NB4 (cell line): ENCODE results near the gene NBEA.
A peak's percentile ranks its signal among the peaks of the same experiment; 100 is the strongest.

Experiments used
- DNase-seq: peaks from one replicate; pipeline ENCODE4 v3.0.0; 2010; ENCODE audit warnings: low read depth
- H3K4me3 ChIP-seq: one replicate; pipeline ENCODE4 v1.5.1; 2011; ENCODE audit warnings: mild to moderate bottlenecking, low read depth, low read length, moderate library complexity
- MYC ChIP-seq: IDR thresholded peaks from 2 replicates; pipeline ENCODE4 v1.6.1; 2011; ENCODE audit warnings: low read depth, low read length
- POLR2A ChIP-seq: IDR thresholded peaks from 2 replicates; pipeline ENCODE4 v1.6.1; 2011; ENCODE audit warnings: mild to moderate bottlenecking; ENCODE audit not compliant: insufficient read length; ENCODE audit errors: extremely low read depth
- TF ChIP-seq, protein P1 (sequence below): IDR thresholded peaks from one replicate; pipeline ENCODE4 v1.5.1; 2012; ENCODE audit warnings: low read depth, low read length
- TF ChIP-seq, protein P2 (sequence below): IDR thresholded peaks from 2 replicates; pipeline ENCODE4 v1.6.1; 2011; ENCODE audit warnings: low read depth, low read length

NBEA gene

DNA sequence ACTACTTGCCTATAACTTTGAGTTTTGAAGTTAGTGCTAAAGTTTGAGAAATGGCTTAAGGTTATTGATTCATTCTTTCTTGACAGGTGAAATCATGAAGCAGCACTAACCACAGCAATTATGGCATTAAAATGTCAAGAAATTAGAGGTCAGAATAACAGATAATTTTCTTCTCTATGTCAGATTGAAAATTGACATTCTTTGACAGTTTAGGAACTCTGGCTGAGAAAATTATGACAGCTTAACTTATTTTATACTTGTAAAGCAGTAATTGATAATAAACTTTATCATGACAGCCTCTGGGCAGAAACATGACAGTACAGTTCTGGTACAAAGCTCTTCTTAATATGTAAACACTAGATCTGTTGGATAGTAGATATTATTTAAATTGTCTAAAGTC lies 689.6 kb downstream of the NBEA start:
- no peak for DNase-seq
- TF ChIP-seq, protein P1, sequence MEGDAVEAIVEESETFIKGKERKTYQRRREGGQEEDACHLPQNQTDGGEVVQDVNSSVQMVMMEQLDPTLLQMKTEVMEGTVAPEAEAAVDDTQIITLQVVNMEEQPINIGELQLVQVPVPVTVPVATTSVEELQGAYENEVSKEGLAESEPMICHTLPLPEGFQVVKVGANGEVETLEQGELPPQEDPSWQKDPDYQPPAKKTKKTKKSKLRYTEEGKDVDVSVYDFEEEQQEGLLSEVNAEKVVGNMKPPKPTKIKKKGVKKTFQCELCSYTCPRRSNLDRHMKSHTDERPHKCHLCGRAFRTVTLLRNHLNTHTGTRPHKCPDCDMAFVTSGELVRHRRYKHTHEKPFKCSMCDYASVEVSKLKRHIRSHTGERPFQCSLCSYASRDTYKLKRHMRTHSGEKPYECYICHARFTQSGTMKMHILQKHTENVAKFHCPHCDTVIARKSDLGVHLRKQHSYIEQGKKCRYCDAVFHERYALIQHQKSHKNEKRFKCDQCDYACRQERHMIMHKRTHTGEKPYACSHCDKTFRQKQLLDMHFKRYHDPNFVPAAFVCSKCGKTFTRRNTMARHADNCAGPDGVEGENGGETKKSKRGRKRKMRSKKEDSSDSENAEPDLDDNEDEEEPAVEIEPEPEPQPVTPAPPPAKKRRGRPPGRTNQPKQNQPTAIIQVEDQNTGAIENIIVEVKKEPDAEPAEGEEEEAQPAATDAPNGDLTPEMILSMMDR: no peak
- TF ChIP-seq POLR2A (no peak), MYC (no peak)
- TF ChIP-seq, protein P2, sequence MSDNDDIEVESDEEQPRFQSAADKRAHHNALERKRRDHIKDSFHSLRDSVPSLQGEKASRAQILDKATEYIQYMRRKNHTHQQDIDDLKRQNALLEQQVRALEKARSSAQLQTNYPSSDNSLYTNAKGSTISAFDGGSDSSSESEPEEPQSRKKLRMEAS: no peak
- H3K4me3 ChIP-seq: no peak overlapping the region

DNA sequence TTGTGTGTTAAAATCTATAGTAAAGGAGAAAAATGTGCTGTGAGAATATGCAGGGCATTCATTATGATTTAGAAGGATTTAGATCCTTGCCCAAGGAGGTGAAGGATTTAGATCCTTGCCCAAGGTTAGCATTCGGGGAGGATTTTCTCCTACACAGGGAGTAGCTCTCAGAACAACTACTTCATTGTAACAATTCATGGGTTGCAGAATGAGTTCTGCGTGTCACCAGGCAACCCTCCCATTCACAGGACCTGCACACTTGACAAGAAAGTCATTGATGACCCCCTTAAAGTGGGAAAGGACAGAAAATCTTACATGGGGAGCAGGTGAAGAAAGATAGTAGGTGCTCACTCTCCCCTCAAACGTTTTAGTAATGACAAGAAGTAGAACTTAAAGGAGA lies 701.6 kb downstream of the NBEA start:
- H3K4me3 ChIP-seq: no peak overlapping the region
- no peak for DNase-seq
- TF ChIP-seq MYC (no peak), POLR2A (no peak)
- TF ChIP-seq, protein P2: no peak
- TF ChIP-seq, protein P1: no peak

DNA sequence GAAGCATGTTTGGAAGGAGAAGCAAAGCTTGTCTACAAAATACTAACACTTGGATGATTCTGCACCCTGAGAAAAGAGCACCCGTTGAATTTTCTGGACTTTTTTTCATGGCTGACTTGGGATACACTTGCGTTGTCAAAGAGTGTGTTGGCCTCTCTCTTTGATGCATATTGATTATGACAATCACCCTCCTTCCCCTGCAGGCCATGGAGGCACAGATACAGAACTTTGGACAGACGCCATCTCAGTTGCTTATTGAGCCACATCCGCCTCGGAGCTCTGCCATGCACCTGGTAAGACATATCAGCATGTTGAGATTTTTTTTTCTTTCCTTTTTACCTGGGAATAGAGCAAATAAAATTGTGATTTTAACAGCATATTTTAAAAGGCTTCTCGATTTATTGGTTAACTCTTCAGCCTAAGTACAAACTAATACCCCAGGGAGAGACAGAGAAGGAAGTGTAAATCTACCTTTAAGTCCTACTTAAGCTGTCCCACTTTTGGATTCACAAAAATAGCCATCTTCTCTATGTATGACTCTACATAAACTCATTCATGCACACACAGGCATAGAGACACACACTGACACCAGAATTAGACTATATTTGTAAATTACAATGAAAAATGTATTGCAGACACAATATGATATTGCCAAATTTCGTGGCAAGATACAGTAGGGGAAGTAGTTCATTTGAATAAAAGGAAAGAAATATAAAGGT lies 704.1 kb downstream of the NBEA start:
- TF ChIP-seq, protein P1: no peak
- TF ChIP-seq, protein P2: no peak
- TF ChIP-seq POLR2A: no peak
- TF ChIP-seq MYC: no peak
- no peak for DNase-seq
- H3K4me3 ChIP-seq: no peak overlapping the region

DNA sequence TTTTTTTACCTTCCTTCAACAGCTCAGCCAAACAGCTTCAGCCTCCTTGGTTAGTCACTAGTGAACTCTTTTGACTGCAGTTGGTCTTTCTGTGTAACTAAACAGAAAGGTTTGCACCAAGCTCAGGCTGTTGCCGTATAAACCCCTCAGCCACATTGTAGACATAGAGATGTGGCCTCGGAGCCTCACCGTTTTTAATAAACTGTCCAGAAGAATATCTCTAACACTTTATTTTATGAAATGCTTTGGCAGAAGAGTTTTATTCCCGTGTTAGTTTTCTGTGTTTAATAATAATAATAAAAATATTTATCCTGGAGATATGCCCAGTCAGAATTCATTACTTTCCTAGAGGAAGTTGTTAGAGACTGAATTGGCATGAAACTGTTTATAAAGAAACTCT lies 706.1 kb downstream of the NBEA start:
- no peak overlapping the region for H3K4me3 ChIP-seq
- TF ChIP-seq, protein P2: no peak
- no peak for TF ChIP-seq MYC
- TF ChIP-seq, protein P1: no peak
- no peak for TF ChIP-seq POLR2A
- DNase-seq: no peak

DNA sequence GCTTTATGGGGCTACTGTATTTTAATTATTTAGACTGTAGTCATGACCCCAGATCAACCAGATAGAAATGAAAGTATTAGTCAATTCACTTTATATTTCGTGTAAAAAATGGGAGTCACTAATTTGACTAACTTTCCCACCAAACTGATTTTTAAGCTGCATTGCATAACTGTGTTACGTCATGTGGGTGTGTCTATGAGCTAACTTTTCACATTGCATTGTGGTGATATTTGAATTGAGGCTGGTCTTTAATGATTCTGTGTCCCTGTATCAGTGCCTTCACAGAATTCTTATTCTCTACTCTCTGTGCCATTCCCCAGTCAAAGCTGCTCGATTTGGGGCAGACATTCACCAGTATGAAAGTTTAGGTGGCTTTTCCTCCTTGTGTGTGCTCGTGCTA lies 707.1 kb downstream of the NBEA start:
- DNase-seq: peak; percentile 22
- no peak for TF ChIP-seq MYC
- TF ChIP-seq, protein P1: no peak
- TF ChIP-seq, protein P2: no peak
- no peak for TF ChIP-seq POLR2A
- H3K4me3 ChIP-seq: no peak overlapping the region
